ENCODE data around the gene GRAP2. TPM values are rescaled to one million over a fixed set of nuclear protein-coding genes. Genes with fewer than 3 reads are reported as not detected.

Gene GRAP2

GRCh38 chr22:40018051-40018450 is 117.2 kb downstream of the GRAP2 start:
- Histone ChIP-seq H3K9ac (ENCODE audit: low read depth, low read length) (no peak overlapping the region), H3K4me2 (ENCODE audit: low read length) (no peak overlapping the region), H3K36me3 (ENCODE audit: insufficient read depth, low read length) (no peaks in the 10 kb centered on the region), H3K4me3 (ENCODE audit: low read length) (no peak overlapping the region), H3K4me1 (ENCODE audit: control insufficient read depth, insufficient read depth, low read length) (no peaks in the 10 kb centered on the region), H3K9me3 (replicated peaks; ENCODE audit: low read length) (no peaks in the 10 kb centered on the region), H3K27me3 (ENCODE audit: control insufficient read depth, insufficient read depth, low read length) (peaks cover 15% of the 10 kb centered on the region)

DNA sequence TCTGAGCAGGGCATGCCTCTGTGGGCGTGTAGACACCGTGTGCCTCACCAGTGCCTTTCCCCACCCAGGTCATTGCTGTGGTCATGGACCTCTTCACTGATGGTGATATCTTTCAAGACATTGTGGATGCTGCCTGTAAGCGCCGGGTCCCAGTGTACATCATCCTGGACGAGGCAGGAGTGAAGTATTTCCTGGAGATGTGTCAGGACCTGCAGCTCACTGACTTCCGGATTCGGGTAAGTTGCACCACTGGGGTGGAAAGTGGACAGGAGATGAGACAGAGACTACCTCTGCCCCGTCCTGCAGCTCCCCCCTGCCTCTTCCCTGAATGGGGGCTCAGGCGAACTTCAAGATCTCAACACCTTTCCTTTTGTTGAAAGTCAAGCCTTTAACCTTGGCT is 118.2 kb downstream of the GRAP2 start:
- no peak overlapping the region for H3K4me2 ChIP-seq (ENCODE audit: low read length)
- H3K9me3 ChIP-seq (replicated peaks; ENCODE audit: low read length): no peaks in the 10 kb centered on the region
- H3K27me3 ChIP-seq (ENCODE audit: control insufficient read depth, insufficient read depth, low read length): peaks cover 12% of the 10 kb centered on the region
- H3K9ac ChIP-seq (ENCODE audit: low read depth, low read length): no peak overlapping the region
- no peak overlapping the region for H3K4me3 ChIP-seq (ENCODE audit: low read length)
- H3K4me1 ChIP-seq (ENCODE audit: control insufficient read depth, insufficient read depth, low read length): no peaks in the 10 kb centered on the region
- no peaks in the 10 kb centered on the region for H3K36me3 ChIP-seq (ENCODE audit: insufficient read depth, low read length)

- Histone ChIP-seq H3K9ac (ENCODE audit: low read depth, low read length) (no peak overlapping the region), H3K4me1 (ENCODE audit: control insufficient read depth, insufficient read depth, low read length) (no peaks in the 10 kb centered on the region), H3K27me3 (ENCODE audit: control insufficient read depth, insufficient read depth, low read length) (peaks cover 8% of the 10 kb centered on the region), H3K4me2 (ENCODE audit: low read length) (no peak overlapping the region), H3K9me3 (replicated peaks; ENCODE audit: low read length) (no peaks in the 10 kb centered on the region), H3K36me3 (ENCODE audit: insufficient read depth, low read length) (no peaks in the 10 kb centered on the region), H3K4me3 (ENCODE audit: low read length) (no peak overlapping the region)
These were observed 120.1 kb downstream of the GRAP2 start for GRCh38 chr22:40020956-40021355.

DNA sequence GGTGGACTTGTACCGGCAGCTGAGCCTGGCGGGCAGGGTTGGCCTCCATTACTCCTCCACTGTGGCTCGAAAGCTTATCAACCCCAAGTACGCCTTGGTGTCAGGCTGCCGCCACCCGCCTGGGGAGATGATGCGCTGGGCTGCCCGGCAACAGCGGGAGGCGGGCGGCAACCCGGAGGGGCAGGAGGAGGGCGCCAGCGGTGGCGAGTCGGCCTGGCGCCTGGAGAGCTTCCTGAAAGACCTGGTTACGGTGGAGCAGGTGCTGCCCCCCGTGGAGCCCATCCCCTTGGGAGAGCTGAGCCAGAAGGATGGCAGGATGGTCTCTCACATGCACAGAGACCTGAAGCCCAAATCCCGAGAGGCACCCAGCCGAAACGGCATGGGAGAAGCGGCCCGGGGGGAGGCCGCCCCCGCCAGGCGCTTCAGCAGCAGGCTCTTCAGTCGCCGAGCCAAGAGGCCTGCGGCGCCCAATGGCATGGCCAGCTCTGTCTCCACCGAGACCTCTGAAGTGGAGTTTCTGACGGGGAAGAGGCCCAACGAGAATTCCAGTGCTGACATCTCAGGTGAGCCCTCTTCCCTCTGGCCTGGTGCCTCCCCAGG is 120.6 kb downstream of the GRAP2 start:
- Histone ChIP-seq H3K27me3 (ENCODE audit: control insufficient read depth, insufficient read depth, low read length) (peaks cover 9% of the 10 kb centered on the region), H3K4me3 (ENCODE audit: low read length) (no peak overlapping the region), H3K4me1 (ENCODE audit: control insufficient read depth, insufficient read depth, low read length) (no peaks in the 10 kb centered on the region), H3K4me2 (ENCODE audit: low read length) (no peak overlapping the region), H3K36me3 (ENCODE audit: insufficient read depth, low read length) (no peaks in the 10 kb centered on the region), H3K9me3 (replicated peaks; ENCODE audit: low read length) (no peaks in the 10 kb centered on the region), H3K9ac (ENCODE audit: low read depth, low read length) (no peak overlapping the region)

- no peak overlapping the region for H3K4me3 ChIP-seq (ENCODE audit: low read length)
- H3K9me3 ChIP-seq (replicated peaks; ENCODE audit: low read length): no peaks in the 10 kb centered on the region
- peaks cover 11% of the 10 kb centered on the region for H3K27me3 ChIP-seq (ENCODE audit: control insufficient read depth, insufficient read depth, low read length)
- H3K36me3 ChIP-seq (ENCODE audit: insufficient read depth, low read length): no peaks in the 10 kb centered on the region
- H3K4me2 ChIP-seq (ENCODE audit: low read length): no peak overlapping the region
- no peaks in the 10 kb centered on the region for H3K4me1 ChIP-seq (ENCODE audit: control insufficient read depth, insufficient read depth, low read length)
- no peak overlapping the region for H3K9ac ChIP-seq (ENCODE audit: low read depth, low read length)
These were observed 121.8 kb downstream of the GRAP2 start for GRCh38 chr22:40022536-40023240.

Small RNA genes lying within 50 kb of the gene (small RNA-seq; reads per million reads assigned to genes)
- not detected for gene RN7SKP210

Data from skeletal muscle satellite cell (primary cell).